Ammon's horn (tissue), 1 donor: Measurements from ENCODE around the gene DEAF1.

ENCODE experiments used
- DNase-seq: peaks from one replicate; pipeline ENCODE4 v3.0.0-alpha.2; 2016; ENCODE audit warnings: low spot score

DEAF1 gene

GRCh38 chr11:610146-610801, 84.7 kb downstream of the DEAF1 start:
- DNase-seq = no peak

- DNase-seq = no peak
These were observed 85.6 kb downstream of the DEAF1 start for GRCh38 chr11:609341-609811.

DNA sequence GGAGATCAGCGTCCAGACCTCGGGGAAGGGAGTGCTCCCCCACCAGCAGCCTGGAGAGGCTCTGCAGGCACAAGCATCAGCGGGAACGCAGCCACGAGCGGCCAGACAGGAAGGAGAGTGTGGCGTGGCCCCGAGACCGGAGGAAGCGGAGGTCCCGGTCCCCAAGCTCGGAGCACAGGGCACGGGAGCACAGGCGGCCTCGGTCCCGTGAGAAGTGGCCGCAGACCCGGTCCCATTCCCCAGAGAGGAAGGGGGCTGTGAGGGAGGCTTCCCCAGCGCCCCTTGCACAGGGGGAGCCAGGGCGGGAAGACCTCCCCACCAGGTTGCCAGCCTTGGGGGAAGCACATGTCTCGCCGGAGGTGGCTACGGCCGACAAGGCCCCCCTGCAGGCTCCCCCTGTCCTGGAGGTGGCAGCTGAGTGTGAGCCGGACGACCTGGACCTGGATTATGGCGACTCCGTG, 86.2 kb downstream of the DEAF1 start:
- no peak for DNase-seq

GRCh38 chr11:607971-608659, 86.9 kb downstream of the DEAF1 start:
- DNase-seq = no peak

DNA sequence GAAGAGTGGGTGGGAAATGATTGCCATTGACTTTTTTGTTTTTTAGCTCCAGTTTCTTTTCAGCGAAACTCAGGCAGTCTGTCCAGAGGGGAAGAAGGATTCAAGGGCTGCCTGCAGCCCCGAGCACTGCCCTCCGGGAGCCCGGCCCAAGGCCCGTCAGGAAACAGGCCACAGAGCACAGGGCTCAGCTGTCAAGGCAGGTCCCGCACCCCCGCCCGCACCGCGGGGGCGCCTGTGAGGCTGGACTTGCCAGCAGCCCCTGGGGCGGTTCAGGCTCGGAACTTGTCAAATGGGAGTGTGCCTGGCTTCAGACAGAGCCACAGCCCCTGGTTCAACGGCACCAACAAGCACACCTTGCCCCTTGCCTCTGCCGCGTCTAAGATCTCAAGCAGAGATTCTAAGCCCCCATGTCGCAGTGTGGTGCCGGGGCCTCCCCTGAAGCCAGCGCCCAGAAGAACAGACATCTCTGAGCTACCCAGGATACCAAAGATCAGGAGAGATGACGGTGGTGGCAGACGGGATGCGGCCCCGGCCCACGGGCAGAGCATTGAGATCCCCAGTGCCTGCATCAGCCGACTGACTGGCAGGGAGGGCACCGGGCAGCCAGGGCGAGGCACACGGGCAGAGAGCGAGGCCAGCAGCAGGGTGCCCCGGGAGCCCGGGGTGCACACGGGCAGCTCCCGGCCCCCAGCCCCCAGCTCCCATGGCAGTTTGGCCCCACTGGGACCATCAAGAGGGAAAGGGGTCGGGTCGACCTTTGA, 87.8 kb downstream of the DEAF1 start:
- DNase-seq = no peak

DNA sequence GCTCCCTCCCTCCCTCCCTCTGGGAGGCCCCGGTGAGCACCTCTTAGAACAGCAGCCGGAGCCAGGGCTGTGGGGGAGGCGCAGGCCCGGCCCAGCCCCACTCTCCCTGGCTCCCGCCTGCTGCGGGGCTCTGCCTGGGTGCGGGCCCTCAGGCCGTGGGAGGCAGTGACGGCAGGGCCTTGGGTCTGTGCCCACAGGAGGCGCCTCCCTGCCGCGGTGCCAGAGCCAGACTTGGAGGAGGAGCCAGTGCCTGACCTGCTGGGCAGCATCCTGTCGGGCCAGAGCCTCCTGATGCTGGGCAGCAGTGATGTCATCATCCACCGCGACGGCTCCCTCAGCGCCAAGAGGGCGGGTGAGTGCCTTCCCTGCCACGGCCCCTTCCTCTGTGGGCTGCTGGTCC, 88.8 kb downstream of the DEAF1 start:
- no peak for DNase-seq

GRCh38 chr11:605286-606129, 89.5 kb downstream of the DEAF1 start:
- DNase-seq = no peak

GRCh38 chr11:603154-603553, 91.9 kb downstream of the DEAF1 start:
- no peak for DNase-seq

GRCh38 chr11:601573-602245, 93.3 kb downstream of the DEAF1 start:
- DNase-seq = no peak

DNA sequence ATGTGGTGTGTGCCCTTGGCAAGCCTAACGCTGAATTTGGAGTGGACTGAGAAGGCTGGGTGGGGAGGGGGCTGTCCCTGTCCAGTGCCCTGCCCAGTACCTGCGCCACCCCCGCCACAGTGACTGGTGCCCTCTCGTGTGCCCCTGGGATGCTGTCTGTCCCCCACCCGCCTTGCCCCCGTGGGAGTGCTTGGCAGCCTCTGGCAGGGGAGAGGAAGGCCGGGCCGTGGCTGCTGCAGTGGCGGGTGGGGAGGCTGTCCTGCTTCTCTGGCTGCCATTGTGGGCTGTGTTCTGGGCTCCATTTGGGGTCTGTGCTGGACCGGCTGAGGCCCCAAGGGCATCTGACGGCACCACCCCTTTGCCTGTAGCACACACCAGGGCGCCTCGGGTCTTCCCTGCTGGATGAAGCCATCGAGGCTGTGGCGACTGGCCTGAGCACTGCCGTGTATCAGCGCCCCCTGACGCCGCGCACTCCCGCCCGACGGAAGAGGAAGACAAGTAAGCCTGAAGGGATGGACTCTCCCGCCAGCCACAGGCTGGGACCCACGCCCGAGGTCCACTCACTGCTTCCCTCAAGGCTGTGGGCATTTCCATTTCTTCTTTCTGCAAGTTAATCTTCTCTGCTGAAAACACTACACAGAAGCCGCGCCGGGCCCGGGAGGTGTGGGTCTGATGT, 96.9 kb downstream of the DEAF1 start:
- DNase-seq = no peak

- no peak for DNase-seq
These were observed 97.8 kb downstream of the DEAF1 start for GRCh38 chr11:597166-597725.

GRCh38 chr11:596374-596773, 98.6 kb downstream of the DEAF1 start:
- DNase-seq = no peak

GRCh38 chr11:595400-595799, 99.6 kb downstream of the DEAF1 start:
- no peak for DNase-seq
